Measurements from ENCODE around the gene PAX1.

The PAX1 gene

DNA sequence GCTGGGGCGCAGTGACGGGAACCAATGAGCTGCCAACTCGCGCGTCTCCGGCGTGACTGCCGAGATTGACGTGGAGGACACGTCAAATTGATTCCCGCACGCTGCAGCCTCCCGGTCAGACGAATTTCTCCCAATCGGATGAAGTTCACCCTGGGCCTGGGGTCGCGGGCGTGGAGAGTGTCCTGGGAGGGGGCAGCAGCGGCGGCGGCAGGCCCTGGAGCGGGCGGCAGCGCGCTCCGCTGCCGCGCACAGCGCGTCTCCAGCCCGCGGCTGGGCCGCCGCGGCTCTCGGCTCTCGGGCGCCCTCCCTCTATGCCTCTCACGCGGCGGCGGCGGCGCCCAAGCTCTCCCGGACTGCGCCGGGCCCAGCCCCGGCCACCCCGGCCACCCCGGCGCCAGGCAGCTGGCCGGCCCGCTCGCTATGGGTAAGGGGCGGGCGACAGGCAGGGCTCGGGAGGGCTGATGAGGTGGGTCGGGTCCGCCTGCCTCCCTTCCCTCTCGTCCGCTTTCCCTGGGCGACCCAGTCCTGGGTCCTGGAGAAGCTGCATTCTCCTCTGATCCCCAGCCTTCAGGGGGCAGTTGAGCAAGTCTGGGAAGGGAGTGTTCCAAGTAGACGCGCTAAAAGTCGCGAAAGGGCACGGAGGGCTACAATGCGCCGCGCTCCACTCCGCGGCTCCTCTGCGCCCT, at the start of gene PAX1:
PAX1 (plus strand) TSS at position 90 of the 686 bp plus-strand sequence; CDS start at position 139, 49 bp downstream.
- no peak for DNase-seq (ENCODE audit: low spot score)

DNA sequence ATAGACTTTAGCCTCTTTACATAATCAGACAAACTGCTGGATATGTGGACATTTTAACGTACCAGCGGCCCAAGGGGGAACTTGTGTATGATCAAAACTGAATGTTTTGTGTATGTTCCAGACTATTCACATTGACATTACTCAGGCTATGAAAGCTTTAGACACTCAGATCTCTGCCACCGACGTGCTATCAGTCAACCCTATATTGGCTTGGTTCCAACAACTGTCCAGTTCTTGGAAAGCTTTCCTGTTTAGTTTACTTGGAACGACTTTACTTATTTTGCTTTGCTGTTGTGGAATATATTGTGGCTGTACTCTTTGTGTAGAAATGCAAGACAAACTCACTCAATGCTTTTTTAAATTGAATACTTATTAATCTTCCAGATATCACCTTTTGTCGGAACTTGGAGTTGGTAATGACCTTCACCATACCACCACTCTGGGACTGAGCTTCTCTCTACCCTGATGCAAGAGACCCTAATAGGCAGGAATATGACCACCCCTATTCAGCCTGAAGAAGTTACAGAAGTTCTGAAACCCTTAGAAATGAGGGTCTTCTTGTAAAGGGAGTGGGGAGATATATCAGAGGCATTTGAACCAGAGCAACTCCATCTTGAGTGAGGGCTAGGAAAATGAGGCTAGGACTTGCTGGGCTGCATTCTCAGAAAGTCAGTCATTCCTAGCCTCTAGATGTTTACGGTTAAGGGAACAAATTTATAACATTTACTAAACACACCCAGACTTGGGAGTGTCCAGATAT, 49.0 kb upstream of the PAX1 start:
- DNase-seq (ENCODE audit: low spot score) = no peak

DNA sequence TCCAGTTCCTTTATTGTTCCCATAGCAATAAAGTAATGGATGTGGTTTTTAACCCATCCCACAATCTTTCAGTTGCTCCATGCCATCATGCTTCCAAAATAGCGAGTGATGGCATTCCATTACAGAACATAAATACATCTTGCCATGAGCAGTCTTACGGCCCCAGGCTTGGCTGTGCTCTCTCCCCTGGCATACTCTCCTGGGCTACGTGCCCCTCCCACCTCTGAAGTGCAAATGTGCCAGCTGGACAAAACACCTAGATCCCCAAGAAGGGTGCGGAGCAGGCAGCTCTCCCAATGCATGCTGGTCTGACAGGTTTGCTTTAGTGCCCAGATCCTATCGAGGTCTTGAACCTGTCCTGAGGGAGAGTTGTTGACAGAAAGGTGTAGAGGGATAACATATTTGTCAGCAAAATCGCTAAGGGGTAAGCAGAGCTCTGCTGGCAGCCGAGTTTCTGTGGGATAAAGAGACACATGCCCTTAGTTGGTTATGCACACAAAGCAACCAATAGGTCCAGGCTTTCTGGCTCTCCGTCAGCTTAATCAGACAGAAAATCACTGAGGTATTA, 43.9 kb upstream of the PAX1 start:
- no peak for DNase-seq (ENCODE audit: low spot score)

DNA sequence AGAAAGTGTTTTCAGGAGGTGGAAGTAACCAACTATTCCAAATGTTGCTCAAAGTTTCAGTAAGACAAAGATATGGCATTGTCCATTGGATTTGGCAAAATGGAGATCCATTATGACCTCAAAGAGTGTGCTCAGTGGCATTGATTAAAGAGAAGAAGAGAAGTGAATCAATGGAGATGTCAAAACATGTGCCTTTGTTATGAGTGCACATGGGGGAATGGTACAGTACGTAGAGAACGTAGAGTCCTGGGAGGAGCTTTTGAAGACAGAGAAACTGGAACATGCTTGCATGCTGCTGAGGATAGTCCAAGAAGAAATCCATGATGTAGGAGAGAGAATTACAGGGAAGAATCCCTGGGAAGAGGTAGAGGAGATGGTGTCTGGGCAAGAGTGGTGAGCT, 42.0 kb upstream of the PAX1 start:
- no peak for DNase-seq (ENCODE audit: low spot score)

DNA sequence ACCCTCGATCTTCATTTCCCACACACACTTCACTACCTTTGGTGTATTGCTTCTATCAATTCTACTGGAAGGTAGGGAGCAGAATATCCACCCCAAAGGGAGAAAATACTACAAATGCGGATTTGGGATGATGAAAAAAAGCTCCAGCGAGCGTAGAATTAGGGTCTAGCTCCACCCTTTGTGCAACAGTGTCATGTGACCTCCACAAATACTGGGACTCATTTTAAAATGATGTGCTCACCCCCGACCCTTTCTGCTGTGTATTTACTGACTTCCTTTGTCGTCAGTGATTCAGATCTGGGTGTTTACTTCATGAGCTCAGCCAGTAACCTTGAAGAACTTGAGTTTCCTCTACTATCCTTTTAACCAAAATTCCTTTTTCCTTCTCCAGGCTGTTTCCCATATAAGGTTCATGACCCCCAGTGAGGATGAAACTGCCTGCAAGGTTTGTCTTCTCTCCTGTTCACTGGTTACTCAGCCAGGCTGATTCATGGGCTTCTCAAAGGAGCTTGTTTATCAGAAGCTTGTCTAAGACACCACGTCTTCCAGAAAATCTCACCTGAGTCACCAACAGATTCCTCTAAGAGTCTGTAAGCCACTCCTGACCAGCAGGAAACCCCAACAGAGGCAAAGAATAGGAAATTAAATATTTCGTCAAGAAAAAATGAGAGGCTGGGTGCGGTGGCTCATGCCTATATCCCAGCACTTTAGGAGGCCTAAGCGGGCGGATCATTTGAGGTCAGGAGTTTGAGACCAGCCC, 39.6 kb upstream of the PAX1 start:
- DNase-seq (ENCODE audit: low spot score) = no peak

DNA sequence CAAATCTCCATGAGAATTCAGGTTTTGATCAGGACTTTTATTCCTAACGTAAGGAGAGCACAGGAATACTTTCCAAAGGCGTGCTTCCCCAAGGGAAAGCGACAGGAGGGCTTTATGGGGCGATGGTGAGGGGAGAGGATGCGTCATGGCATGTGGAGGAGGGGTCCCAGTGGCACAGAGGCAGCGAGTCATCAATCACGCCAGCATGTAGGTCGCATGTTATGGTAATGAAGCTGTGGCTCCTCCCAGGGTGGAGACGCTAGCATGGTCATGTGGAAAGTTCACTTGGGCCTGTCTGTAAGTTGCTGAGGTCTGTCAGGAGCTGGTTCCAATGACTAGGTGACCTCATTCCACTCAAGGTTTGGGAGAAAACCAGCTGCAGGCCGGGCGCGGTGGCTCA, 35.3 kb upstream of the PAX1 start:
- no peak for DNase-seq (ENCODE audit: low spot score)

DNA sequence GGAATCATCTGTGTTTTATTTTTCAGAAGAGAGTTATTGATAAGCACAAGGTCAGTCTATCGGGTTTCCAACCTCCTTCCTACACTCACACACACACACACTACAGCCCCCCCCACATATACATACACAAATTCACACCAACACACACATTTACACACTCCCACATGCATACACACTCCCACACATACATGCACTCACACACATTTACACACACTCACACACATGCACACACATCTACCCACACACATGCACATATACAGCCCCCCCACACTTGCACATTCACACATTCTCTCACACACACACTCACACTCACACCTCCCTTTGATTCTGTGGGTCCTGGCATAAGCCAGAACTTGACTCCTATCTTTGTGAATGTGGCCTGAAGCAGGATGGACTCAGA, 34.5 kb upstream of the PAX1 start:
- DNase-seq (ENCODE audit: low spot score) = no peak

DNA sequence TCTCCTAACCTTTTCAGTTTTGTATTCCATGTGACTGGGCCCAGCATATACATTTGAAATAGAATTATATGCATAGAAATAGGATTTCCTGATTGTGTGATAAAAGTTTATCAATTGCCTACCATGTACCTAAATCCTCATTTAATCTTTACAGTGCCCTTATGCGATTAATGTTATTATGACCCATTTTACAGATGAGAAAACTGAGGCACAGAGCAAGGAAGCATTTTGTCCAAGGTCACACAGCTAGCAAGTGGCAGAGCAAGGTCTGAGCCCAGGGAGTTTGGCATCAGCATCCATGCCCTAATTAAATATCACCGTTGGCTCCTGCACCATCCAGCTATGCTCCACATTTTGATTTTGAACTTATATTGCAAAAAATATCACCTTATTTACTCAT, 28.2 kb upstream of the PAX1 start:
- DNase-seq (ENCODE audit: low spot score) = no peak

DNA sequence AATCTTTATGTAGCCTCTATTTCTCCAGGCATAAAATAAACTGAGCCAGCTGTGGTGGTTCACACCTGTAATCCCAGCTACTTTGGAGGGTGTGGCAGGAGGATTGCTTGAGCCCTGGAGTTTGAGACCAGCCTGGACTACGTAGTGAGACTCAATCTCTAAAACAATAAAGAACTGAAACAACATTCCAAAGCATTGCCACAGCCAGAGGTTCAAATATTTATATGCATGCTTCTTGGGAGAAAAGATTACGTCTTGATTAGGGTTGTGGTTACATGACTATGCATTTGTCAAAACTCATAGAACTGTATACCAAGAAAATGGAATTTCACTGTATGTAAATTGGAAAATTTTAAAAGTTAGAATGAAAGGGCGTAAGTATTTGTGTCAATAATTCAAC, 27.7 kb upstream of the PAX1 start:
- no peak for DNase-seq (ENCODE audit: low spot score)

DNA sequence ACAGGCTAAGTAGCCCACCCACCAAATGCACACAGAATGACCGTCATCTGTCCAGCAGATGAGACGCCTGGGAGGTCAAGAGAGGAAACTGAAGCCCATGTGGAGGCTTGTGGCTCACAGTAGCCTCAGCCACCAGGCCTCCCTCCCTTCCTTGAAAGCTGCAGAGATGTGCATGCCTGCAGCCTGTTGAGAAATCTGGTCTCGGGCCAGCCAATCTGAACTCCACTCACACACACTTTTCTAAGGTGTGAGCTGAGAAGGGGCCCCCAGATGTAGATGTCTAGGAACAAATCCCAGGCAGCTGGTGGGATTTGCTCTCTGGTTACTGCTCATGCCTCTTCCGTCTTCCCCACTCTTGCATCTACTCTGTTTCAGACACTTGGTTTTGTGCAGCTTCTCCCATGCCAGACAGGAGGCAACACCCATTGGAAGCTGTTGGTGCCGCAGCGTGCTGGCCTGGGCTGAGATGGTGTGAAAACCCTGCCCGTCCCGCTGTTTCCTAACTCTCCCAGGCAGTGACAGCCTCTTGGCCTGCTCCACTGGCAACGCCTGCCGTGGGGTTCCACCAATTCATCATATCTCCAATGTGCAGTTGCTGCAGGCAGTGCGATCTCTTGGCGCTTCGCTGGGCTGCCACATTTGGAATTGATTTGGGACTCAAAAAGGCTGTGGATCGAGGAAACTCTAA, 24.1 kb upstream of the PAX1 start:
- DNase-seq (ENCODE audit: low spot score) = no peak

DNA sequence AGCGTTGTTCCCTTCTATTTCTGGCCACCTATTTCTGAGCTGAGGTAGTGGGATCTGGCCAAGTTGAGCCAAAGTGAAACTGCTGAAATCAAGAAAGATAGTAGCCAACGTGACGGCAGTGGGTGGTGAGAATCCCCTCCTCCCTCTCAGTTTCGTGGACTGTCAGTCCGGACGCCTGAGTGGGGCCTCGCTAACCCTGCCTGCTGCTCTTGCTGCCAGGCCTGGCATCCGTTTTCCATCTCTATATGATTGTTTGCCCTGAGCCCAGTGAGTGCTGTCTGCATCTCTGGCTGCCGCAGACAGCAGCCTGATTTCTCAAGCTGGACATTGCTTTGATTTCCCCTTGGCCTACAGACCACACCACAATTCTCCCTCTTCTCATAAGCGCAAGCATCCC, 23.5 kb upstream of the PAX1 start:
- no peak for DNase-seq (ENCODE audit: low spot score)

DNA sequence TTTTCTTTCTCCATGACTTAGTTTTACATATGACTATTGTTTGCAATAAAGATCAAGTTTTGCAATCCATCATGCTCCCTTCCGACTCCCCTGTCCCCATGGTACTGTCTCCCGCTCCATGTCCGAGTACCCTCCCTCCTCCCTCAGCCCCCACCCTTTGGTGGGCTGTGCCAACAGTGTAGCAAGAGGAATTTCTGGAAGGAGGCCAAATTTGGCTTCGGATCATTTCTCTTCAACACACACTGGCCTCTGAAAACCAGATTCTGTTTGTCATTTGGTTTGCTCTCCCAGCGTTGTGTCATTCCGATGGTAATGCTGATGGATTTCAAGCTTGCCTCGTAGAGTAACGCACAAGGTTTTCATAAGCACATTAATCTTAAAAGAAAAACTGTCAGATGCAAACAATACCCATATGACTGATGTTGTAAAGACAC, 22.9 kb upstream of the PAX1 start:
- DNase-seq (ENCODE audit: low spot score) = no peak

DNA sequence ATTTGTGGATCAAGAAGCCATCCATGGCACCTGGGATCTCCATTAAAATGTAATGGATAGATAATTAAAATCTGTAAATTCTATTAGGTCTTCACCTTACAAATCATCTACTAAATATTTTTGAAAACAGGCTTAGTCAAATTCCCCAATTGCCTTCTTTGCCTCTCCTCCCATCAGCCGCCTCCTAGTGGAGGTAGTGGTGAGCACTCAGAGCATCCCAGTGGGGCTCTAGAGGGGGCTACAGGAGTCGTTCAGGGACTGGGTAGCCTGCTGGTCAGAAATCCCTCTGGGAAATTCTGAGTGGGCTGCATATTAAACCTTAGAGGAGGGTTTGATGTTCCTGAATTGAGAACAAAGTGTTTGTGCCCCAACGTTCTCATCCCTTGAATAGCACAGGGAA, 20.8 kb upstream of the PAX1 start:
- no peak for DNase-seq (ENCODE audit: low spot score)

DNA sequence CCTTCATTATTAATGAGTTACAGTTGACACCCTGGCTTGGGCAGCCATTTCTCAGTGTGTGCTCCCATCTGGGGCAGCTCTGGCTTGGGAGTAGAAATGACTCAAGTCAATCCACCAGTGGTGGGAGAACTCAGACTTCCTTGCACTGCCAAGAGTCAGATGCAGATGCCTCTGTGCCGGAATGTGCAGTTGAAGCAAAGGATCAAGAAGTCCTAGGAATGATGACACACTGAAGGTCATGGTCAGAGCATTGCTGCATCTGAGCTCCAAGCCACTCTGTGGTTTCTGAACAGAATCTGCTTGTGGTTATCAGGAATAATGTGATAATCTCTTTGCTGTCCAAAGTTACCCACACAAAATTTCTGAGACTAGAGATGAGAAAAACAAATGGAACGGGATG, 19.5 kb upstream of the PAX1 start:
- no peak for DNase-seq (ENCODE audit: low spot score)

DNA sequence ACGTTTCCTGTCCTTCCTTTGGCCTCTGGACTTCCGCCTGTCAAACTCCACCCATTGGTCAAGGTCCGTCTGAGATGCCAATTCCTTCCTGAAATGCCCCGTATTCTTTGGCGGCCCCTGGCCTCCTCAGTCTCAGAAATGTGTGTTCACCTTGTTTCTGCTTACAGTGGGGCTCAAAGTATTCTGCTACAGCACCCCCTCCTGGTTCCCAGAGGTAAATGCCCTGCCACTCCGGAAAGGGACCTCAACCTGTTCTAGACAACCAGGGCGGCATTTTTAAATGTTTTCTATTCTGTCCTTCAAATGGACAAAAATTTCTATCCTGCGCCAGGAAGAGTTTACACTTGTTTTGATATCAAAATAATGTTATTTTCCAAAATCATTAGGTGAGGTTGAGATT, 12.1 kb upstream of the PAX1 start:
- DNase-seq (ENCODE audit: low spot score) = peak; percentile 18

DNA sequence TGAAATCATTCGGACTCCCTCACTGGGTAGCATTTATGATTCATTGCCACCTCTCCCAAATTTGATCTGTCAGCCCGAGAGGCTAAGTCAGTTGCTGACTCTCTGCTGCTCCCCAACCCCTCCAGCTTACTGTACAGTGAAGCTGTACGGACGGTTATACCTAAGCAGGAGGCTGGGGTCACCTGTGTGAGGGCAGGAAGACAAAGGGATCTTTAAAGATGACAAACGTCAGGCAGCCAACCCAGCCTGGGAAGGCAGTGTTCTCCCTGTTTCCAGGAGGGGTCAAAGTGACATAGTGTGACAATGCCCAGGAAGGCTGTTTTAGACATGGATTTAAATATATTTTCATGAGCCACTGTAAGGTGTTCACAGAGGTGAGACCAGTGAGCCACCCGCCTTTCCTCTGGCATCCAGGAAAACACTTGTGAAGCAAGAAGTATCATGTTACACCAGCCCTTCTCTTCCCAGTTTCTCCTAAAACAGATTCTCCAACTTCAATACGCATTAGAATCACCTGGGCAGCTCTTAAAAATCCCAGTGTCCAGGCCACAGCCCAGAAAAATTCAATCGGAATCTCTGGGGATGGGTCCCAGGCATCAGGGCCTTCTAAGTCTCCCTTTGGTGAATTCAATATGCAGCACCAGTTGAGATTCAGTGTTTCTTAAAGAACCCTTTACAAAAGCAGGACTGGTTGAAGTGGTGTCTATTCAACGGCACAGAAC, 6.8 kb upstream of the PAX1 start:
- no peak for DNase-seq (ENCODE audit: low spot score)

DNA sequence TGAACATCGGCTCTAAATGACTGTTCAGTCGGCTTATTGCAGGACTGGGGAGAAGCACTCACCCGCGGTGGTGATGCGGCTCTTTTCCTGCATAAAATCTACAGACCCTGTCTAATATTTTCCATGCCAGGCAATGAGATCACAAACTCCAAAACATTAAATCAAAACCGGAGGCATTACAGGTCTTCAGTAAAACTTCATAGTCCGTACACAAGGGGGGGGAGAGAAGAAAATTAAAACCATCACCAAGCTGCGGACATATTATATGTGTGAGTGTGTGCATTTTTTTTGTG, 6.3 kb upstream of the PAX1 start:
- no peak for DNase-seq (ENCODE audit: low spot score)

DNA sequence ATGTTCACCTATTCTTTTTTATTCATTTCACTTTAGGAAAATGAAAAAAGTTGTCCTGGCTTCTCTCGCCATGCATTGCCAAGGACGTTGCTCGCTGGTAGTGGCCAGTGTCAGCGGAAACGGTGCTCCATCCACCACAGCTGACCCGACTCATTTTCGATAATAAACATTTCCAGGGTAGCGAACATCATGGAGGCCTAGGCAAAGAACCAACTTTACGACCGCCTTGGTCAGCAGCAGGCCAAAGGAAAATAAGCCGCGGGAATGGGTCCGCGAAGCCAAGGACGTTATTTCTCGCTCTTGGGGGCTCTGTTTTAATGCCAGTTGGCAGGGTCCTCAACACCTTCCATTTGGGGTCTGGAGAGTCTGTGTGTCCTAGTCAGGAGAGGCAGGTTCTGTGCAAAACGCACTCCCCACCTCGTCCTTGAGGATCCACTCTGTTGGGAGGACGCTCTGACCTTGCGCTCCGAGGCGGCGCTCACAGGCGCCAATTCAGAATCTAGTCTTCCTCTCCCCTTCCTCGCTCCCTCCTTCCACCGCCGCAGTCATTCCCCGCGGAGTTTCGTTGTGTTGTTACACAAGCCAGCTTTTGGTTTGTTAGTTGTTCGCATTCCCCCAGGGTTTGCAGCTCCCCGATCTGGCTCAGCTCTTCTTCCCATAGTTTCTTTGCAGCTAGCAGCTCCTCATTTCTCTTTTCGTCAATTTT, 4.1 kb upstream of the PAX1 start:
- DNase-seq (ENCODE audit: low spot score) = no peak

DNA sequence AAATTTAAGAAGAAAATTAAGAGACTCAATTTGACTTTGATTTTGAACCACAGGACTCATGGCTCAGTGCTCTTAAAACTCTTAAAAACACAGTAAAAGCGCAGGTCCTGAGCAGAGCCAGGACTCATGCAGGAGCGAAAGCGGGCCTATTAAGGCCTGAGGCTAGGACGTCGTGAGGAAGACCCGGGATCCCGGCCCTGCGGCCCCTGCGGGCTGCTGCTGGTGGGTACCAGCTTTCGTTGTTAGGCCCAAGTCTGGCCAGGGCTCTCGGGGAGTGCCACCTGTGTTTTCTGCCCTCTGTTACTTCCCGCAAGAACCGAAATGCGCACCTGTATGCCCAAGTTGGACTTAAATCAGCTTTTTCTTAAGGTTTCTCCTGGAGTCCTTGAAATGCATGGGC, 3.4 kb upstream of the PAX1 start:
- DNase-seq (ENCODE audit: low spot score) = no peak

DNA sequence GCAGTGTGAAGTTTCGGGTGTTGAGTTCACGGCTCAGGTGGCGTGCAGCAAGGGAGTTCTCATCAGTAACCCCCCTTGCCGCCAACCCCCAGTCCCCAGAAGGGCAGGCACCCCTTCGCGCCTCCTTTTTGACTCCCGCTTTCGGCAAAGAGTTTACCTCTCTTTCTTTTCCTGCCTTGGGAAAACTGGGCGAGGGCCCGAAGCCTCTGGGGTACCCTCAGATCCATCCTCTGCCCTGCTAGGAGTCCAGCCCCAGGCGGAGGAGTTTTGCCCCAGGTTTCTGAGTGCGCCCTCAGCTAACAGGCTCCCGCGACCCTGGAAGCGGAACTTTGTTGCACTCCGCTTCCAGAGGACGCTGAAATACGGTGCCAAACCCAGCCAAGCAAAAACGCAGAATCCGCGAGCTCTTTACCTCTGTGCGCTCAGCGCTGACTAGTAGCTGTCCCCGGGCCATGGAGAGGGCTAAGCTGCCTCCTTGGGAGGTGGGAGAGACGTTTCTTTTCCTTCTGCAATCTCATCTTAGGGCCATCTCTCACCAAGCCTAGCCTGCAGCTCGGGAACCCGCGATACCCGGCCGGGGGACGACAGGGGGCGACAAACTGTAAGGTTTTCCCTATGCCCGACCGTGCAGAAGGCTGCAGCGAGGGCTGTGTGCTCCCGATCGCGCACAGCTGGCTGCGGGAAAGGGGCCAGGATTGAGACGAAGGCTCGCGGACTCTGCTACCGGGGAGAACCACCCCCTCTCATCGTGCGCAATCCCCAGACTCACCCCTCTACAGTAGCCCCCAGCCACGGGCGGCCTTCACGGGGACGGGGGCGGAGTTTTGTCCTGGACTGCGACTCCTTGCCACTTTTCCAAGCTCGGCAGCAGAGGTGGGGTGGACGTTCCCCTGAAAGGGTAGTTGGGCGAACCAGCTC, 2.7 kb upstream of the PAX1 start:
- peak; percentile 29 for DNase-seq (ENCODE audit: low spot score)

All from NAMALWA (cell line).